ES-I3 (cell line): ENCODE data around the gene CCNQ.

Source experiments
- H3K36me3 ChIP-seq: 2 replicates; pipeline ENCODE4 v1.6.1; 2013; ENCODE audit warnings: mild to moderate bottlenecking, low read length, control low read depth, moderate library complexity; ENCODE audit not compliant: insufficient read depth
- H3K4me1 ChIP-seq: 2 replicates; pipeline ENCODE4 v1.6.1; 2013; ENCODE audit warnings: mild to moderate bottlenecking, control low read depth, low read length; ENCODE audit not compliant: insufficient read depth
- H3K9ac ChIP-seq: 2 replicates; pipeline ENCODE4 v1.6.1; 2013; ENCODE audit warnings: low read depth, mild to moderate bottlenecking, low read length, moderate library complexity
- H3K9me3 ChIP-seq: 2 replicates; pipeline ENCODE4 v1.6.1; 2013; ENCODE audit warnings: mild to moderate bottlenecking, low read length, moderate library complexity; ENCODE audit not compliant: control insufficient read depth, insufficient read depth

The CCNQ gene

DNA sequence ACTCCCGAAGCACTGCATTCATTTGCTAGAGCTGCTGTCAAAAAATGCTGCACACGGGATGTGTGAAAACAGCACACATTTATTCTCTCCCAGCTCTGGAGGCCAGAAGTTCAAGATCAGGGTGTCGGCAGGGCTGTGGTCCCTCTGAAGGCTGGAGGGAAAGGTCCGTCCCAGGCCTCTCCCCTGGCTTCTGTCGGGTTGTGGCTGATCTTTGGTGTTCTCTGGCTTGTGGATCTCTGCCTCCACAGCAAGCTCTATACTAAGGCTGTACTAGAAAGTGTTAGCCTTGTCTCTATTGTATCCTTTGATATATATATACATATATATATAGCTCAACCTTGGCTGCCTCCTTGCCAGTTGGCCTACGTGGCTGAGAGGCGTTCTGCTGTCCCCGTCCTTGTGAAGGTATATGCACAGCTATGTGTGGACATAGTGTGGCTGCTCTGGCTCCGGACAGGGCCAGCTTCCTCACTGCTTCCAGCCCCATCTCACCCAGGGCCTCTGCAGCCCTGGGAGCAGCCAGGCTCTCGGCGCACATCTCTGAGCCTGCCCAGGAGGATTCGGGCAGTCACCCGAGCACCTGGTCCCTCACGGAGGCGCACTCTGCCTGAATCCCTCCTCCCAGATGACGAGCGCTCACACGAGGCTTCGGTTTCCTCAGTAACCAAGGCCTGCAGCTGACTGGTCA lies 33.1 kb upstream of the CCNQ start:
- H3K9ac ChIP-seq, result no peak overlapping the region
- H3K36me3 ChIP-seq, result no peaks in the 10 kb centered on the region
- no peaks in the 10 kb centered on the region for H3K4me1 ChIP-seq
- H3K9me3 ChIP-seq, result no peaks in the 10 kb centered on the region

DNA sequence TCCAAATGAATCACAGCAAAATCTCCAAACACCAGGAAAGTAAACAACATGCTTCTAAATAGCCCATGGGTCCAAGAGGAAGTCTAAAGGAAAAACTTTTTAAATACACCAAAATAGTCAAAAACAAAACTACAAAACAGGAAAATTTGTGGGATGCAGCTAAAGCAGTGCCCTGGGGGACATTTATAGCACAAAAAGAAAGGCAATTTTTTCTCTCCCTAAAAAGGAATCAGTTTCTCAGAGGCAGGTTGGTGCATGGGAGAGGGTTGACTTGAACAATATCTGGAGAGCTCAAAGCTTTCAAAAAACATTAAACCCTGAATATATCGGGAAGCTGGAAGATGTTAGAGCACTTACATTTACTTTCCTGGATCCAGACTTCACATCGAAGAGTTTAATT lies 32.4 kb upstream of the CCNQ start:
- Histone ChIP-seq H3K36me3 (no peaks in the 10 kb centered on the region), H3K4me1 (no peaks in the 10 kb centered on the region), H3K9me3 (no peaks in the 10 kb centered on the region), H3K9ac (no peak overlapping the region)

DNA sequence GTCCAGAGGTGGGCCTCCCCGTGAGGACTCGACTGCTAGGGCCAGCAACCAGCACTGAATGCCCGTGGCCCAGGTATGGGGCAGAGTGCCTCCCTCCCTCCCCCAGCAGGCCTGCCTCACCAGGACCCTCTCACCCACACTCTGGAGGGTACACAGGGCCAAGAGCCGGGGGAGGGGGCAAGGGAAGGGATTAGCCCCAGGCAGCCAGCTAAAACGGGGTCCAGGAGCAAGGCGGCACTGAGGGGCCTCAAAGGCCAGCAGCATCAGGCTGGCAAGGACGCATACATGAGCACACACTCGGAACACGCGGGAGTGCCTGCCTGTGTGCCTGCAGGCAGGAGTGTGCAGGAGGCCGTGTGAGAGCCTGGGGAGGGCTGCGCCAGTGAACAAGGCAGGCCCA lies 29.7 kb upstream of the CCNQ start:
- no peak overlapping the region for H3K9ac ChIP-seq
- no peaks in the 10 kb centered on the region for H3K4me1 ChIP-seq
- no peaks in the 10 kb centered on the region for H3K36me3 ChIP-seq
- no peaks in the 10 kb centered on the region for H3K9me3 ChIP-seq

DNA sequence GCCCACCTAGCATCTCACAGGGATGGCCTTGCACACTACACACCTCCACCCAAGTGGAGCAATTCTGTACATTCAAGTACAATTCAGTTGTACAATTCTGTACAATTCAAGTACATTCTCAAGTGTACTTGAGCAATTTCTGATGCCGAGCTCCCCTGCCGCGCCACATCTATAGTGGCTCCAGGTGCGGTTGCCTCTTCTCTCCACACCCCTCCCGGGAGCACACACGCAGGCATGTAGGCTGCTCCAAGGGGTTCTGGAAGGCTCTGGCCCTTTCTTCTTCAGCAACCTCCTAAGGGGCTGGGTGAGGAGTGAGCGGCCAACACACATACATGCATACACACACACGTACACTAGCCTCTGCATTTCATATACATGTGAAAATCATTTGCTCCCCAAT lies 29.2 kb upstream of the CCNQ start:
- Histone ChIP-seq H3K9ac (no peak overlapping the region), H3K9me3 (no peaks in the 10 kb centered on the region), H3K4me1 (no peaks in the 10 kb centered on the region), H3K36me3 (no peaks in the 10 kb centered on the region)

DNA sequence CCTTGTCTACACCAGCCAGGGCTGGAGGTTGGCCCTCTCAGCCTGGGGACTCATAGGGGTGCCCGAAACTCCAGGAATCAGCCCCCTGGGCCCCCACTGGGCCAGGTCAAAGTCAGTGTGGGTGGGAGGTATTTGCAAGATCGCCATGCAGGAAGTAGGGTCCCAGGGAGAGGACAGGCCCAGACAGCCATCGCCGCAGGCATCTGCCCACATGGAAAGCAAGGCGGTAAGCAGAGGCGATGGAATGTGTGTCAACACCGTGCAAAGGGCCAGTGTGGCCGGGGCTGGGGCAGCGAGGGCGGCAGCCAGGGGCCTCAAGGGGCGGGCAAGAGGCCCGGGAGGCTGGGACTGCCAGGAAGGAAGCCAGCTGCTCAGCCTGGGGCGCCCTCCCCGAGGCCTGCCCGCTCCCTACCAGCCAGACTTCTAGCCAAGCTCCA lies 28.8 kb upstream of the CCNQ start:
- Histone ChIP-seq H3K36me3 (no peaks in the 10 kb centered on the region), H3K9ac (no peak overlapping the region), H3K9me3 (no peaks in the 10 kb centered on the region), H3K4me1 (no peaks in the 10 kb centered on the region)

DNA sequence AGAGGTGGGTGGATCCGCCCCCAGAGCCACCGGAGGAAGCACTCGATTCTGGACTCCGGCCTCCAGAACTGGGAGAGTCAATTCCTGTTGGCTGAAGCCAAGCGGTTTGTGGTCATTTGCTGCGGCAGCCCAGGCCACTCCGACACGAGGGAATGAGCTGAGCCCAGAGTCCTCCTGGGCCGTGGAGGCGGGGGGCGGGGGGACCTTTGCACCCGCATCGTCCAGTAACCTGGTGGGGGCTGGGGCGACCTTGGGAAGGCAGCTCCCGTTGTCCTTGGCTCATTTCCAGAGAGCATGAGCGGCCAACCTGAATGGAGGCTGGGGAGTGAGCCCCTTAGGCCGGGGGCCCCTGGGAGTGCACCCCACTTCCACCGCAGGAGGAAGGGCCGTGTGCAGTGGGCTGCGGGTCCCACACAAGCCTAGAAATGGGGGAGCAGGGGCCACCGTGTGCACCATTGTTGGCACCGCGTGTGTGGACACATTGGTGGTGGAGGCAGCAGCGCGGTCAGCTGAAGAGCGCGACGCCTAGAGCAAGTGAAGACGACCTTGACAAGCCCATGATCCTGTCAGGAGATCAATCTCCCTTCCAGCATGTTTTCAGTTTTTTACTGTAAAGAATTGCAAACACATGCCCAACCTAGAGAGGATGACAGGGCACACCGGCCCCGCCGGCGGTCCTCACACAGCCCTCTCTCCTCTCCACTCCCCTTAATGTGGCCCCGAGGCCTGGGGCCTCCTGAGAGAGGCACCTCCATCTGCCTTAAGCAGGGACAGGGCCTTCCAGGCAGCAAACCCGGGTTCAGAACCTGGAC lies 28.1 kb upstream of the CCNQ start:
- H3K9ac ChIP-seq, result no peak overlapping the region
- H3K9me3 ChIP-seq, result no peaks in the 10 kb centered on the region
- H3K4me1 ChIP-seq, result no peaks in the 10 kb centered on the region
- no peaks in the 10 kb centered on the region for H3K36me3 ChIP-seq

DNA sequence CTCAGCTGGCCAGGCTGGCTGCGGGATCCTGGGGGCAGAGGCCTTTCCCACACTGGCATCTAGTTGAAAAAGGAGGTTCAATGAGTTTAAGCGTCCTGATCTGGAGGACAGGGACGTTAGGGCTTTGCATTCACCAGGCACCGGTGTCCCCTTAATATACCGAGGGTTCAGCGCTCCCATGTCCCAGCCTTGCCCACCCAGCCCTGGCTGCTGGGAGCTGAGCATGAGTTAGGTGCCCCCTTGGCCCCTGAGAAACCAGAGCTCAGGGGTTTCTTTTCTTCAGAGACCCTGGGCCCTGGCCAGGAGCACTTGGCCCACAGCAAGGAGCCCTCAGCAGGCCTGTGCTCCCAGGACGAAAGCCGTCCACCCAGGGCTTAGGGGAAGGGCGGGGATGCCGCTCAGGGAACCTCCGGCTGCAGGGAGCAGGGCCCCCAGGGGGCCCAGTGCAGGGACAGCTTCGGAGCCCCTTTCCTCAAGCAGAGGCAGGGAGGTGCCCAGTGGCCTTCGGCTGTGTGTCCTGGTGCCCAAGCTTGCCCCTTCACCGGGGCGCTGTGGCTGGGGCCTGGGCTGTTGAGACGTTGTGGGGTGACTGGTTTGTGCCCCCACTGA lies 27.2 kb upstream of the CCNQ start:
- no peak overlapping the region for H3K9ac ChIP-seq
- H3K36me3 ChIP-seq, result no peaks in the 10 kb centered on the region
- H3K4me1 ChIP-seq, result no peaks in the 10 kb centered on the region
- no peaks in the 10 kb centered on the region for H3K9me3 ChIP-seq

DNA sequence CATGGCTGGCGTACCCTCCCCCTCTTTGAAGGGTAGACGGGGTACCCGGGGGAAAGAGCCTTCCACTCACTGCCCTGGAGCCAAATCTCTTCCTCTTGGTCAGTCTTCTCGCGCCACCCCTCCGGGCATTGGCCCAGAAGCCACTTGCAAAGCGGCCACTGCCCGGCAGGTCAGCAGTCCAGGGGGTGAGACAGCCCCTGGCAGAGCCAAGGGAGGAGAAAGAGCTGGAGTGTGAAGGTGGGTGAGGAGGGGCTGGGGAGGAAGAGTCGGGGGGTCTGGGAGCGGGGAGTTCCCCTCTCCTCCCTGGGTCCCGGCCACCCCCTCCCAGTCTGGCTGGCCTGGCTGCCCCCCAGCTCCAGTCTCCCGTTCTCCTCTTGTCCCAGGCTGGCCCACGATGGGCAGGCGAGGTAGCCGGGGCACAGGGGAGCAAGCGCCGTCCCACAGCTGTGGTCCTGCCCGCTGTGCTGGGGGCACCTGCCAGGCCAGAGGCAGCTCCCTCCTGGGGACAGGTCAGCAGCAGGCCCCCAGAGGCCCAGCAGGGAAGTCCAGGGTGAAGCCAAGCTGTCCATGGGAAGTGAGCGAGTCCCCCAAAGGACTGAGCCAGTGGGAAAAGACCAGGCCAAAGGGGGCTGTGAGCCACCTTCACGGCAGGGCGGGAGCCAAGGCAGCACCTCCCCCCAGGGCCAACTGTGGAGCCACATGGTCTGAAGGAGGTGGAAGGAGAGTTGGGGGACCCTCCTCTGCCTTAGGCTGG lies 26.5 kb upstream of the CCNQ start:
- Histone ChIP-seq H3K9me3 (no peaks in the 10 kb centered on the region), H3K4me1 (no peaks in the 10 kb centered on the region), H3K9ac (no peak overlapping the region), H3K36me3 (no peaks in the 10 kb centered on the region)

DNA sequence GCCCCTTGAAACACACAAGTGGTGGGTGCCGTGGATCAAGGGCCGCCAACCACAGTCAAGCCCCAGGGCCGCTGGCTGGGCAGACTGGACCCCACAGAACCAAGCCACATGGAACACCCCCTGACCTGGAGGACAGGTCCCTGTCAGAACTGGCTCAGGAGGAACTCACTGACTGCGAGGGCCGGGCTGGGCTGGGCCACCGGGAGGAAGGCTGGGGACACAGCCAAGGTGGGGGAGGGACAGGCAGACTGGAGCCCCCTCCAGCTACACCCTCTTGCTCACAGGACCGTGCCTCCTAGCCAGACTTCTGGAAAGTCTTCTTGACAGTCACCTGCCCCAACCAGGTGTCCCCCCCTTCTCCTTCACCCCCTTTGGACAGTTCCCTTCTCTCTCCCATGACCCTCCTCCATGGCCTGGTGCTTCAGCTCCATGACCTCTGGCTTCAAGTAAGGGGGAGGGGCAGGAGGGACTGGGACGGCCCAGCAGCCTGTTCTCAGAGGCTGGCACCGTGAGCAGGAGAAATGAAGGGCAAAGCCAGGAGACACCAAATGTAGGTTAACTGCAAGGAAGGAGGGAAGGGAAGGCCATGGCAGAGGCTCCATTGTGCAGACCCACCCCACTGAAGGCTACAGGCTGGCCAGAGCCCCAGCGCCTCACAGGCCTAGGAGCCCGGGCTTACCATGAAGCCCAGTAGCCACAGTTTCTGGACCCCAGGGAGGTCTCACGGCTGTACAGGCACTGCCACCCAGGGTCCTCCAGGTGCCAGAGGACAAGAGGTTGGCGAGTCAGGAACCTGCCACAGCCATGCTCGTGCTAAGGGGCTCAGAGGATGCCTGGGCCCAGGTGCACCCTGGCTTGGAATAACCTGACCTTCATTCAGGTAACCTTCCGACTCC lies 25.5 kb upstream of the CCNQ start:
- Histone ChIP-seq H3K9me3 (no peaks in the 10 kb centered on the region), H3K4me1 (no peaks in the 10 kb centered on the region), H3K36me3 (no peaks in the 10 kb centered on the region), H3K9ac (no peak overlapping the region)

DNA sequence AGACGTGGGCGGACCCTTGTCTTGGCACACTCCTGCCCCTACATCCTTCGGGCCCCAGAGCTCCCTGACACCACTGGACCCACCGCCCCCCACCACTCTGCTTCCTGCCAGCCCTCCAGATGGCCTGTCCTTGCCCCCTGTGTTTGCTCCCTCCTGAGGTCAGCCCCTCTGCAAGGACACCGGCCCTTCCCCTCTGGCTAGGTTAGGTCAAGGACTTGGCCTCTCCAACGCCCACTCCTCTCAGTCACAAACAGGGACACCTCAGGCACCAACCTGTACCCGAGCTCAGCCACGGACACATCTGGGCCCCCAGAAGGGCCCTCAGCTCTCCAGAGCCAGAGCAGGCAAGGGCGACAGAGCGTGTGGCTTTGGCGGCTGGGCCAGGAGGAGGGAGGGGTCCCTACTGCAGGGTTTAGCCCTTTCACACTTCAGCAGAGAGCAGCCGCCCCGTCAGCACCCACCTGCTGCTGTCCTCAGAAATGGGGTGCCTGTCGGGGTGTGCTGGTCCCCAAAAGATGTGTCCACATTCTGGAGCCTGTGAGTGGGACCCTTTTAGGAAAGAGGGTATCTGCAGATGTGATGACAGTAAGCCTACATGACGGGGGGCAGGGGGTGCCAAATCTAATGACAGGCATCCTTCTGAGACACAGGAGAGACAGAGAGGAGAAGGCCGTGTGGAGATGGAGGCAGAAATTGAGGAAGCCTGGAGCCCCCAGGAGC lies 24.5 kb upstream of the CCNQ start:
- no peak overlapping the region for H3K9ac ChIP-seq
- H3K36me3 ChIP-seq, result no peaks in the 10 kb centered on the region
- no peaks in the 10 kb centered on the region for H3K4me1 ChIP-seq
- no peaks in the 10 kb centered on the region for H3K9me3 ChIP-seq

DNA sequence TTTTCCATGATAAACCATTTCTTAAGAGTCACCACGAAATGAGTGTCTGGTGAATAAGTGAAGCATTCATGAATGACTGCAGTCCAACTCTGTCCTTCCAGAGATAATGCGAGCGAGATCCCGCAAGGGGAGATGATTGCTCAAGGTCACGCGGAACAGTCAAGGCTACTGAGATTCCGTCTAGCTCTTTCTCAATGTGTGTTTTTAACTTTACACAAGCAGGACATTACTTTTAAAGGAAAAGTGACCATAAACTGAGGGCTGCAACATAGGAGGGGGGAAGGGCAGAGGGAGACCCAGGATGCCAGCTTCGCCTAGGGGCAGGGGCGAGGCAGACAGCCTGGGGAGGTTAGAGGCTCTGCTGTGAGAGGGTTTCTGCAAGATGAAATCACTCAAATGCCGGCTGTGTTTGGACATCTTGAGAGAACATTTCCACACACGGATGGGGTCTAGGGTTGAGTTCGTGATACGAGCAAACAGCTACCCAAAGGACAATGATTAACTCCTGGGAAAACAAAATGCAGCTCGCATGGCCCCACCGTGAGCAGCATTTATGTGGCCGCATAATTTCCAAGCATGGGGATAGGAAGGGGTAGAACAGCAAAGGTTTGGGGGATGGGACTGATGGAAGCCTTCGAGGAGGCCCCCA lies 23.8 kb upstream of the CCNQ start:
- Histone ChIP-seq H3K36me3 (no peaks in the 10 kb centered on the region), H3K9ac (no peak overlapping the region), H3K4me1 (no peaks in the 10 kb centered on the region), H3K9me3 (no peaks in the 10 kb centered on the region)

DNA sequence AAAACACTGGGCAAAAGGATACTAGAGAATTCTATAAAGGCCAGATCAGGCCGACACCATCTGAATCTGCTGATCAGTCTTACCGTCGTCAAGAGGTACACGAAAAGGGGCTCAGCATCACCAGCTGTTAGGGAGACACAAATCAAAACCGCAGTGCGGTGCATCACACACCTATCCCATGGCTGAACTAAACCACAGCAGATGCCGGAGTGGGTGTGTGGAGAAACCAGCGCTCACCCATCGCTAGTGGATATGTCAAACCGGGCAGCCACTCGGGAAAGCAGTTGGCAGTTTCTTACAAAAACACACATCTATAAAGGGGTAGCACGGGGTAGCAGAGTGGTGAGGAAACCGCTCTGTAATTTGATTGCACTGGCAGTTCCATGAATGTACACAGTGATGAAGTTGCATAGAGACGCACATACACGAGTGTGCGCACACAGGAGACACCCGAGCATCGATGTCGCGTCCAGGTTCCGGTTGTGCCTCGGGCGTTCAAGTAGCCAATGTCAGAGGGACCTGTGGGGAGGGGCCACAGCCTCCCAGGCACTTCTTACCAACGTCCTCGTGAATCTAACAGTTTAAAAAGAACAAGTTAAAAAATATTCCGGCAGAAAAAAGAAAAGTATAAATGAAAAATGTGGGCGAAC lies 23.1 kb upstream of the CCNQ start:
- H3K9ac ChIP-seq, result no peak overlapping the region
- no peaks in the 10 kb centered on the region for H3K36me3 ChIP-seq
- no peaks in the 10 kb centered on the region for H3K9me3 ChIP-seq
- no peaks in the 10 kb centered on the region for H3K4me1 ChIP-seq
